GM23338 (cell line): Measurements from ENCODE around the gene CAMKV. TPM values are rescaled to one million over a fixed set of nuclear protein-coding genes. Genes with fewer than 3 reads are reported as not detected.

Experiments
- ATAC-seq: fragments of 200-7000 bp; cut with Tn5 transposase; 3 replicates; pipeline ENCODE4 v1.9.1; 2020
- DNase-seq: peaks from one replicate; pipeline ENCODE4 v3.0.0-alpha.2; 2015; ENCODE audit warnings: low spot score
- H2AFZ ChIP-seq: fragments of 200-600 bp; sonication (generic); 2 replicates; pipeline ENCODE4 v1.8.0; 2016; ENCODE audit warnings: antibody characterized with exemption, mild to moderate bottlenecking, moderate library complexity
- H3F3A ChIP-seq: fragments of 200-600 bp; sonication (generic); replicated peaks from 2 replicates; pipeline ENCODE4 v1.8.0; 2017; ENCODE audit warnings: antibody characterized with exemption, mixed run types, low read depth
- H3K27ac ChIP-seq: fragments of 200-600 bp; sonication (generic); 2 replicates; pipeline ENCODE4 v1.6.1; 2016; ENCODE audit warnings: low read depth
- H3K27me3 ChIP-seq: fragments of 200-600 bp; sonication (generic); 2 replicates; pipeline ENCODE4 v1.8.0; 2016; ENCODE audit warnings: mild to moderate bottlenecking, mixed run types, moderate library complexity; ENCODE audit not compliant: insufficient read depth
- H3K36me3 ChIP-seq: fragments of 200-600 bp; sonication (generic); 2 replicates; pipeline ENCODE4 v1.8.0; 2016; ENCODE audit warnings: mild to moderate bottlenecking; ENCODE audit not compliant: insufficient read depth
- H3K4me1 ChIP-seq: fragments of 200-600 bp; sonication (generic); 2 replicates; pipeline ENCODE4 v1.8.0; 2016; ENCODE audit warnings: mild to moderate bottlenecking, moderate library complexity; ENCODE audit not compliant: insufficient read depth
- H3K4me2 ChIP-seq: fragments of 200-600 bp; sonication (generic); 2 replicates; pipeline ENCODE4 v1.7.1; 2017; ENCODE audit warnings: mixed run types
- H3K4me3 ChIP-seq: fragments of 200-600 bp; sonication (generic); 2 replicates; pipeline ENCODE4 v1.6.1; 2016; ENCODE audit warnings: mixed run types
- H3K79me2 ChIP-seq: fragments of 200-600 bp; sonication (generic); replicated peaks from 2 replicates; pipeline ENCODE4 v1.8.0; 2017; ENCODE audit warnings: mild to moderate bottlenecking; ENCODE audit not compliant: insufficient read depth
- H3K9me2 ChIP-seq: fragments of 200-600 bp; sonication (generic); 2 replicates; pipeline ENCODE4 v1.8.0; 2017; ENCODE audit not compliant: insufficient read depth
- H4K20me1 ChIP-seq: fragments of 200-600 bp; sonication (generic); replicated peaks from 2 replicates; pipeline ENCODE4 v1.8.0; 2017; ENCODE audit warnings: mild to moderate bottlenecking; ENCODE audit not compliant: insufficient read depth
- H3K27ac Mint-ChIP-seq: 2 replicates; pipeline ENCODE4 v1.8.0; 2020; ENCODE audit warnings: inconsistent platforms, mild to moderate bottlenecking, moderate library complexity, mixed read lengths
- H3K27me3 Mint-ChIP-seq: 3 replicates; pipeline ENCODE4 v1.8.0; 2022; ENCODE audit warnings: low read depth, mild to moderate bottlenecking, moderate library complexity, mixed read lengths, inconsistent platforms; ENCODE audit not compliant: insufficient read depth, poor library complexity
- H3K36me3 Mint-ChIP-seq: 3 replicates; pipeline ENCODE4 v1.8.0; 2021; ENCODE audit warnings: low read depth, mild to moderate bottlenecking, inconsistent platforms, moderate library complexity, mixed read lengths
- H3K4me1 Mint-ChIP-seq: 3 replicates; pipeline ENCODE4 v1.8.0; 2020; ENCODE audit warnings: mild to moderate bottlenecking, inconsistent platforms, mixed read lengths
- H3K4me3 Mint-ChIP-seq: 3 replicates; pipeline ENCODE4 v1.8.0; 2021; ENCODE audit warnings: moderate library complexity, mild to moderate bottlenecking, inconsistent platforms, mixed read lengths
- H3K9me3 Mint-ChIP-seq: 3 replicates; pipeline ENCODE4 v1.8.0; 2020; ENCODE audit warnings: moderate library complexity, mild to moderate bottlenecking, inconsistent platforms, mixed read lengths
- CREB1 ChIP-seq: fragments of 250-450 bp; sonication (Bioruptor Pico); IDR thresholded peaks from 2 replicates; pipeline ENCODE4 v1.5.0; 2020; ENCODE audit warnings: low read depth, mild to moderate bottlenecking, moderate library complexity
- CTCF ChIP-seq, 2 experiments: fragments of 200-600 bp in 1 of 2; sonication (generic) in 1 of 2; conservative IDR thresholded peaks; 2 replicates each; pipeline versions ENCODE4 v1.5.1 to v1.6.1; 2016 to 2017; ENCODE audit warnings: antibody characterized with exemption in 2 of 2, low read depth in 2 of 2, mild to moderate bottlenecking in 2 of 2, moderate library complexity in 1 of 2
- EZH2 ChIP-seq: fragments of 200-600 bp; sonication (generic); IDR thresholded peaks from one replicate; pipeline ENCODE4 v1.8.0; 2017; ENCODE audit warnings: antibody characterized with exemption, mild to moderate bottlenecking, low read depth; ENCODE audit not compliant: unreplicated experiment
- EZH2phosphoT487 ChIP-seq: fragments of 200-600 bp; sonication (generic); IDR thresholded peaks from one replicate; pipeline ENCODE4 v1.8.1; 2018; ENCODE audit warnings: antibody characterized with exemption; ENCODE audit not compliant: unreplicated experiment
- JUNB ChIP-seq: IDR thresholded peaks from one replicate; pipeline ENCODE4 v1.6.1; 2016; ENCODE audit warnings: antibody characterized with exemption; ENCODE audit not compliant: unreplicated experiment
- NANOG ChIP-seq: IDR thresholded peaks from 2 replicates; pipeline ENCODE4 v1.6.1; 2016; ENCODE audit warnings: antibody characterized with exemption, borderline replicate concordance
- POLR2AphosphoS5 ChIP-seq: IDR thresholded peaks from 2 replicates; pipeline ENCODE4 v1.6.1; 2016; ENCODE audit warnings: antibody characterized with exemption, low read depth
- REST ChIP-seq: IDR thresholded peaks from one replicate; pipeline ENCODE4 v1.6.1; 2018; ENCODE audit warnings: antibody characterized with exemption; ENCODE audit not compliant: unreplicated experiment
- STAT1 ChIP-seq: IDR thresholded peaks from one replicate; pipeline ENCODE4 v1.6.1; 2016; ENCODE audit warnings: antibody characterized with exemption; ENCODE audit not compliant: unreplicated experiment
- ZNF114 ChIP-seq: fragments of 250-450 bp; sonication (Bioruptor Pico); IDR thresholded peaks from 2 replicates; pipeline ENCODE4 v1.5.0; 2020; ENCODE audit warnings: mild to moderate bottlenecking, moderate library complexity
- ZNF331 ChIP-seq: fragments of 250-450 bp; sonication (Bioruptor Pico); IDR thresholded peaks from 2 replicates; pipeline ENCODE4 v1.5.0; 2020; ENCODE audit warnings: low read depth, mild to moderate bottlenecking, moderate library complexity
- ZNF462 ChIP-seq: fragments of 250-450 bp; sonication (Bioruptor Pico); IDR thresholded peaks from 2 replicates; pipeline ENCODE4 v1.5.0; 2020; ENCODE audit warnings: mild to moderate bottlenecking, moderate library complexity
- polyA plus RNA-seq: library from polyadenylated mRNA; unstranded; fragments of >200 nt; fragmentation: Nextera tagmentation; extraction: Ambion mirVana; gene quantifications from 2 replicates; pipeline ENCODE4 v1.2.1, GENCODE V29; 2016
- total RNA-seq: library from RNA; depleted of rRNA; stranded (reverse); fragments of >200 nt; shearing (Covaris generic); gene quantifications from 2 replicates; pipeline ENCODE4 v1.2.3, GENCODE V29; 2014
- TF ChIP-seq, protein P1 (sequence below): IDR thresholded peaks from 2 replicates; pipeline ENCODE4 v1.6.1; 2016; ENCODE audit warnings: antibody characterized with exemption

CAMKV gene
- total and polyA plus RNA-seq, 2 experiments from 2014 or later: 38.3 to 80.1 TPM

GRCh38 chr3:49911124-49911420 is 41.4 kb upstream of the CAMKV start:
- peaks cover 11% of the 10 kb centered on the region; the same call in 1 of the 2 replicates for H3K27me3 ChIP-seq
- H3K36me3 ChIP-seq: no peaks in the 10 kb centered on the region
- H3K27me3 Mint-ChIP-seq: peaks cover 24% of the 10 kb centered on the region
- no peak overlapping the region for H3K27ac ChIP-seq
- no peaks in the 10 kb centered on the region; the same call in 1 of the 2 replicates for H4K20me1 ChIP-seq
- peaks cover 22% of the 10 kb centered on the region for H3F3A ChIP-seq
- H3K79me2 ChIP-seq: no peaks in the 10 kb centered on the region
- H3K36me3 Mint-ChIP-seq: no peaks in the 10 kb centered on the region; the same call in 2 of the 3 replicates
- no peak for DNase-seq
- H3K9me3 Mint-ChIP-seq: no peaks in the 10 kb centered on the region
- peak overlapping the region; percentile 85 for H3K4me2 ChIP-seq
- H3K4me1 ChIP-seq: peaks cover 23% of the 10 kb centered on the region
- peak overlapping the region; percentile 56 for H3K4me3 ChIP-seq
- TF ChIP-seq, protein P1, sequence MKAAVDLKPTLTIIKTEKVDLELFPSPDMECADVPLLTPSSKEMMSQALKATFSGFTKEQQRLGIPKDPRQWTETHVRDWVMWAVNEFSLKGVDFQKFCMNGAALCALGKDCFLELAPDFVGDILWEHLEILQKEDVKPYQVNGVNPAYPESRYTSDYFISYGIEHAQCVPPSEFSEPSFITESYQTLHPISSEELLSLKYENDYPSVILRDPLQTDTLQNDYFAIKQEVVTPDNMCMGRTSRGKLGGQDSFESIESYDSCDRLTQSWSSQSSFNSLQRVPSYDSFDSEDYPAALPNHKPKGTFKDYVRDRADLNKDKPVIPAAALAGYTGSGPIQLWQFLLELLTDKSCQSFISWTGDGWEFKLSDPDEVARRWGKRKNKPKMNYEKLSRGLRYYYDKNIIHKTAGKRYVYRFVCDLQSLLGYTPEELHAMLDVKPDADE: no peak
- TF ChIP-seq JUNB: no peak
- no peak for TF ChIP-seq REST
- TF ChIP-seq ZNF331: no peak
- TF ChIP-seq CTCF (conservative IDR thresholded peaks at IDR 0.05; ENCODE audit: low read depth in 2 of 2): no peak
- TF ChIP-seq EZH2phosphoT487: no peak
- no peak for TF ChIP-seq ZNF114
- TF ChIP-seq ZNF462: no peak
- no peak for TF ChIP-seq STAT1
- TF ChIP-seq POLR2AphosphoS5: no peak
- no peak for TF ChIP-seq CREB1 (CRISPR knock-in tag)
- TF ChIP-seq NANOG: no peak
- no peak for TF ChIP-seq EZH2
- no peak overlapping the region for H3K27ac Mint-ChIP-seq
- H2AFZ ChIP-seq: no peak overlapping the region
- peak overlapping the region; percentile 61 for H3K4me3 Mint-ChIP-seq
- ATAC-seq: no peak
- peaks cover 37% of the 10 kb centered on the region for H3K4me1 Mint-ChIP-seq
- H3K9me2 ChIP-seq: no peaks in the 10 kb centered on the region
